Mesothelial cell of epicardium (in vitro differentiated cells): Measurements from ENCODE around the gene FBN1. TPM values are rescaled to one million over a fixed set of nuclear protein-coding genes. Genes with fewer than 3 reads are reported as not detected.

Experiments
- DNase-seq, 2 experiments: peaks; one replicate each; pipeline ENCODE4 v3.0.0; 2021; ENCODE audit warnings: low spot score in 2 of 2; ENCODE audit not compliant: unreplicated experiment in 2 of 2
- H3K27ac Mint-ChIP-seq: 2 replicates; pipeline ENCODE4 v1.8.0; 2021; ENCODE audit warnings: mixed read lengths
- H3K27me3 Mint-ChIP-seq: 2 replicates; pipeline ENCODE4 v1.8.0; 2021; ENCODE audit warnings: low read depth, mixed read lengths
- H3K36me3 Mint-ChIP-seq: 2 replicates; pipeline ENCODE4 v1.8.0; 2021; ENCODE audit warnings: mixed read lengths
- H3K4me1 Mint-ChIP-seq: 2 replicates; pipeline ENCODE4 v1.8.0; 2021; ENCODE audit warnings: mixed read lengths
- H3K4me3 Mint-ChIP-seq: 2 replicates; pipeline ENCODE4 v1.8.0; 2021; ENCODE audit warnings: mild to moderate bottlenecking, moderate library complexity, mixed read lengths
- H3K9me3 Mint-ChIP-seq: 2 replicates; pipeline ENCODE4 v1.8.0; 2021; ENCODE audit warnings: mixed read lengths
- total RNA-seq: library from RNA; stranded (reverse); gene quantifications from 3 replicates; pipeline ENCODE4 v1.2.1, GENCODE V29; 2021
- TF ChIP-seq, protein P1 (sequence below): fragments of 200-600 bp; sonication (generic); IDR thresholded peaks from one replicate; pipeline ENCODE4 v1.5.0; 2021; ENCODE audit warnings: antibody characterized with exemption; ENCODE audit not compliant: unreplicated experiment

The FBN1 gene
- total RNA-seq, 1 donor from 2014 or later: 67.9 TPM

DNA sequence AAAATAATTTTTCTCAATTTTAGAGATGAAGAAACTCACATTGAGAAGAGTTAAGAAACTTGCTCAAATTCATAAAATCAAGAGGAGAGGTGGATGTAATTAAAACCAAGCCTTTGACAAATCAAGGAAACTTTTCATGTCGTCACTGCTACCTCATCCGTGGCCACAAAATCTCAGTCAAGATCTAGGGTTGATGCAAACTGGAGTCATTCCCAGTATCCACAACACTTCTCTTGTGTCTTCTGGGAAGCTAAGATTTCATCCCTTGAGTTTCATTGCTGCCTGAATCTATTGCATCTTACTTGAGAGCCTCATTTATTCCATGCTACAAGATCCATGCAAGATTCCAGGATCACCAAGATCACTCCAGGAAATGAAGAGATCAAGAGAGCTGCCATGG lies 5.4 kb upstream of the FBN1 start:
- Mint-ChIP-seq H3K9me3 (no peaks in the 10 kb centered on the region), H3K27ac (no peak overlapping the region), H3K36me3 (no peaks in the 10 kb centered on the region), H3K4me1 (peaks cover 5% of the 10 kb centered on the region), H3K4me3 (no peak overlapping the region), H3K27me3 (peaks cover 7% of the 10 kb centered on the region)
- no peak for DNase-seq
- TF ChIP-seq, protein P1, sequence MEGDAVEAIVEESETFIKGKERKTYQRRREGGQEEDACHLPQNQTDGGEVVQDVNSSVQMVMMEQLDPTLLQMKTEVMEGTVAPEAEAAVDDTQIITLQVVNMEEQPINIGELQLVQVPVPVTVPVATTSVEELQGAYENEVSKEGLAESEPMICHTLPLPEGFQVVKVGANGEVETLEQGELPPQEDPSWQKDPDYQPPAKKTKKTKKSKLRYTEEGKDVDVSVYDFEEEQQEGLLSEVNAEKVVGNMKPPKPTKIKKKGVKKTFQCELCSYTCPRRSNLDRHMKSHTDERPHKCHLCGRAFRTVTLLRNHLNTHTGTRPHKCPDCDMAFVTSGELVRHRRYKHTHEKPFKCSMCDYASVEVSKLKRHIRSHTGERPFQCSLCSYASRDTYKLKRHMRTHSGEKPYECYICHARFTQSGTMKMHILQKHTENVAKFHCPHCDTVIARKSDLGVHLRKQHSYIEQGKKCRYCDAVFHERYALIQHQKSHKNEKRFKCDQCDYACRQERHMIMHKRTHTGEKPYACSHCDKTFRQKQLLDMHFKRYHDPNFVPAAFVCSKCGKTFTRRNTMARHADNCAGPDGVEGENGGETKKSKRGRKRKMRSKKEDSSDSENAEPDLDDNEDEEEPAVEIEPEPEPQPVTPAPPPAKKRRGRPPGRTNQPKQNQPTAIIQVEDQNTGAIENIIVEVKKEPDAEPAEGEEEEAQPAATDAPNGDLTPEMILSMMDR: no peak

DNA sequence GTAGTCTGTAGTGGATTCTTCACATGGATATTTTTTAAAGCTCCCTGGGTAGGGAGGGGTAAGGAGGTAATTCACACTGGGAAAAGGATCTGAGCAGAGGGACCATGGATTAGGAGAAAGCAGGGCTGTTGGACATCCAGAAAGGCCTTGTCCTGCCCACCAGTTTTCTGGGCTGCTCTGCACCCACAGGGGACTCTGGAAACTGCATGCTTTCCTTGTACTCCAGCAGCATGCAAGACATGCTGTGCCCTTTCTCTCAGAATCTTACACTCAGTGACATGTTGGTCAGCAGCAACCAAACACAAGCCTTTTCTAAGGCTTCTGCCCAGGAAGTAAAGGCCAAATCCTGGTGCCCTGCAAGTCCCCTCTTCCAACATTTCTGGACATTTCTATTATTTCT lies 2.5 kb upstream of the FBN1 start:
- Mint-ChIP-seq H3K27ac (no peak overlapping the region), H3K4me3 (no peak overlapping the region), H3K4me1 (peaks cover 21% of the 10 kb centered on the region), H3K36me3 (no peaks in the 10 kb centered on the region), H3K9me3 (no peaks in the 10 kb centered on the region), H3K27me3 (peaks cover 25% of the 10 kb centered on the region)
- TF ChIP-seq, protein P1: no peak
- no peak for DNase-seq

DNA sequence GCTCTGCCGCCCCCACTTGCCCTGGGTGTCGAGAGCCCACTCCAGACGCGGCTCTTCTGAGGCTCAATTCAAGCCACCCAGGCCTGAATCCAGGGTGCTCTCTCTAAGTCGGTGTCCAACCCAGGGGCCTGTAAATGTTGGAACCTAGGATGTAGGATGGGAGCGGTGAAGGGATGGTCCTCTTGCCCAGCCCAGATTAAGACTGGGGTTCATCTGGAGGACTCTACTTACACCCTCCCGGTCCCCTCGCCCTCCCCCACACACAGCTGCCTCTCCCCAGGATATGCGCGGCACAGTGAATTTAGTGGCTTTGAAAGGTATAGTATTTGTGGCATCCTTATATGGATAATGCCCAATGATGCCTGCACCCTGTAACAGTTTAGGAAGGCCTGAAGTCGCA lies 822 bp upstream of the FBN1 start:
- H3K27ac Mint-ChIP-seq: no peak overlapping the region
- peak overlapping the region; percentile 72 for H3K4me3 Mint-ChIP-seq
- H3K9me3 Mint-ChIP-seq: no peaks in the 10 kb centered on the region
- DNase-seq: no peak
- peaks cover 24% of the 10 kb centered on the region for H3K4me1 Mint-ChIP-seq
- no peaks in the 10 kb centered on the region for H3K36me3 Mint-ChIP-seq
- TF ChIP-seq, protein P1: no peak
- peaks cover 27% of the 10 kb centered on the region for H3K27me3 Mint-ChIP-seq

- Mint-ChIP-seq H3K4me3 (peak overlapping the region; percentile 72), H3K27me3 (peaks cover 27% of the 10 kb centered on the region), H3K36me3 (no peaks in the 10 kb centered on the region), H3K4me1 (peaks cover 24% of the 10 kb centered on the region), H3K9me3 (no peaks in the 10 kb centered on the region), H3K27ac (peak overlapping the region; percentile 43)
- peak; percentile 27 to 75 for DNase-seq
- TF ChIP-seq, protein P1: no peak
Observed at GRCh38 chr15:48644827-48645557, 517 bp downstream of the FBN1 start.

GRCh38 chr15:48644467-48644826 lies 1.1 kb downstream of the FBN1 start:
- peak overlapping the region; percentile 72 for H3K4me3 Mint-ChIP-seq
- no peaks in the 10 kb centered on the region for H3K9me3 Mint-ChIP-seq
- peak overlapping the region; percentile 67 for H3K27ac Mint-ChIP-seq
- peaks cover 24% of the 10 kb centered on the region for H3K4me1 Mint-ChIP-seq
- no peak for DNase-seq
- H3K27me3 Mint-ChIP-seq: peaks cover 27% of the 10 kb centered on the region
- H3K36me3 Mint-ChIP-seq: no peaks in the 10 kb centered on the region
- TF ChIP-seq, protein P1: no peak
